ENCODE results near the gene RHOBTB1.

RHOBTB1 gene

GRCh38 chr10:60878224-60878623 is 65.8 kb downstream of the RHOBTB1 start:
- Histone ChIP-seq H4K20me1 (ENCODE audit: insufficient read depth) (no peaks in the 10 kb centered on the region), H3K79me2 (ENCODE audit: insufficient read depth, low read depth) (no peaks in the 10 kb centered on the region), H3K4me3 (IDR thresholded peaks at IDR 0.05; ENCODE audit: insufficient read depth, low read depth, low read length) (no peak overlapping the region), H3K4me1 (ENCODE audit: low read depth, poor library complexity, severe bottlenecking) (no peaks in the 10 kb centered on the region), H3K27ac (no peak overlapping the region), H2AFZ (ENCODE audit: low read depth) (no peak overlapping the region), H3K9ac (no peak overlapping the region), H3K36me3 (ENCODE audit: insufficient read depth) (no peaks in the 10 kb centered on the region), H3K27me3 (ENCODE audit: insufficient read depth, low read depth) (no peaks in the 10 kb centered on the region), H3K4me2 (no peak overlapping the region)
- TF ChIP-seq CTCF (conservative IDR thresholded peaks at IDR 0.05; ENCODE audit: low read depth, low read length): no peak

GRCh38 chr10:60877777-60878120 is 66.2 kb downstream of the RHOBTB1 start:
- TF ChIP-seq CTCF (conservative IDR thresholded peaks at IDR 0.05; ENCODE audit: low read depth, low read length): no peak
- H3K4me2 ChIP-seq: no peak overlapping the region
- no peak overlapping the region for H3K4me3 ChIP-seq (IDR thresholded peaks at IDR 0.05; ENCODE audit: insufficient read depth, low read depth, low read length)

GRCh38 chr10:60877061-60877776 is 66.8 kb downstream of the RHOBTB1 start:
- Histone ChIP-seq H3K9ac (no peak overlapping the region), H3K36me3 (ENCODE audit: insufficient read depth) (no peaks in the 10 kb centered on the region), H2AFZ (ENCODE audit: low read depth) (no peak overlapping the region), H3K27ac (no peak overlapping the region), H3K79me2 (ENCODE audit: insufficient read depth, low read depth) (no peaks in the 10 kb centered on the region), H3K4me3 (IDR thresholded peaks at IDR 0.05; ENCODE audit: insufficient read depth, low read depth, low read length) (no peak overlapping the region), H3K4me1 (ENCODE audit: low read depth, poor library complexity, severe bottlenecking) (no peaks in the 10 kb centered on the region), H4K20me1 (ENCODE audit: insufficient read depth) (no peaks in the 10 kb centered on the region), H3K4me2 (no peak overlapping the region), H3K27me3 (ENCODE audit: insufficient read depth, low read depth) (no peaks in the 10 kb centered on the region)
- no peak for TF ChIP-seq CTCF (conservative IDR thresholded peaks at IDR 0.05; ENCODE audit: low read depth, low read length)

More at GRCh38 chr10:60877777-60878120, 66.2 kb downstream of the RHOBTB1 start:
- H3K36me3 ChIP-seq (ENCODE audit: insufficient read depth): no peaks in the 10 kb centered on the region
- no peaks in the 10 kb centered on the region for H4K20me1 ChIP-seq (ENCODE audit: insufficient read depth)
- no peak overlapping the region for H3K9ac ChIP-seq
- no peaks in the 10 kb centered on the region for H3K79me2 ChIP-seq (ENCODE audit: insufficient read depth, low read depth)
- H3K27ac ChIP-seq: no peak overlapping the region
- H3K4me1 ChIP-seq (ENCODE audit: low read depth, poor library complexity, severe bottlenecking): no peaks in the 10 kb centered on the region
- H2AFZ ChIP-seq (ENCODE audit: low read depth): no peak overlapping the region
- H3K27me3 ChIP-seq (ENCODE audit: insufficient read depth, low read depth): no peaks in the 10 kb centered on the region

GRCh38 chr10:60873758-60874157 is 70.2 kb downstream of the RHOBTB1 start:
- Histone ChIP-seq H3K27me3 (ENCODE audit: insufficient read depth, low read depth) (no peaks in the 10 kb centered on the region), H3K4me2 (no peak overlapping the region), H2AFZ (ENCODE audit: low read depth) (no peak overlapping the region), H4K20me1 (ENCODE audit: insufficient read depth) (no peaks in the 10 kb centered on the region), H3K9ac (no peak overlapping the region), H3K4me3 (IDR thresholded peaks at IDR 0.05; ENCODE audit: insufficient read depth, low read depth, low read length) (no peak overlapping the region), H3K36me3 (ENCODE audit: insufficient read depth) (no peaks in the 10 kb centered on the region), H3K27ac (no peak overlapping the region), H3K79me2 (ENCODE audit: insufficient read depth, low read depth) (no peaks in the 10 kb centered on the region), H3K4me1 (ENCODE audit: low read depth, poor library complexity, severe bottlenecking) (no peaks in the 10 kb centered on the region)
- no peak for TF ChIP-seq CTCF (conservative IDR thresholded peaks at IDR 0.05; ENCODE audit: low read depth, low read length)
